Mucosa of descending colon (tissue), 3 donors: ENCODE data around the gene FST. TPM values are rescaled to one million over a fixed set of nuclear protein-coding genes. Genes with fewer than 3 reads are reported as not detected.

Experiments
- ATAC-seq: fragments of 200-7000 bp; cut with Tn5 transposase; one replicate; pipeline ENCODE4 v1.9.1; 2020; ENCODE audit warnings: mild to moderate bottlenecking, moderate library complexity
- DNase-seq, 3 donors: peaks; one replicate each; pipeline ENCODE4 v3.0.0-alpha.2; 2020
- H3K36me3 ChIP-seq: fragments of 200-600 bp; one replicate; pipeline ENCODE4 v1.8.0; 2021; ENCODE audit warnings: low read depth, mild to moderate bottlenecking
- H3K4me1 ChIP-seq: fragments of 200-600 bp; one replicate; pipeline ENCODE4 v1.8.0; 2021; ENCODE audit warnings: low read depth, mild to moderate bottlenecking
- H3K4me3 ChIP-seq: fragments of 200-600 bp; one replicate; pipeline ENCODE4 v1.8.0; 2021; ENCODE audit warnings: mild to moderate bottlenecking
- H3K9me3 ChIP-seq: fragments of 200-600 bp; one replicate; pipeline ENCODE4 v1.8.0; 2021; ENCODE audit warnings: mild to moderate bottlenecking
- CTCF ChIP-seq: fragments of 200-600 bp; IDR thresholded peaks from one replicate; pipeline ENCODE4 v1.8.0; 2022; ENCODE audit warnings: antibody characterized with exemption, mild to moderate bottlenecking
- intact Hi-C, 2 donors: fragments of 100-400 bp; cut with DNase I in 1 of 2; cut with micrococcal nuclease in 1 of 2; formaldehyde crosslinking; loops; one replicate each; pipeline versions ENCODE4 v1.11.0 to v1.11.1; 2022; cut with DNase I, micrococcal nuclease
- total RNA-seq, 3 donors: library from RNA; stranded (reverse); fragmentation: NEBNext Ultra II Directional in 2 of 3; extraction: Animal tissue kit (Norgen Biotek cat#: 25700) in 2 of 3; gene quantifications; one replicate each; pipeline versions ENCODE4 v1.2.1 to v1.2.4, GENCODE V29; 2021 to 2023
- donor health status: DM: no; HTN: no; CAD: no; lungs with moderate emphysema.
- donor health status: DM: no; HTN: no; CAD: no.
- donor health status: DM: no; HTN: yes; CAD: no.

Gene FST
- total RNA-seq, 3 donors from 2014 or later, result 0.81 to 11.5 (median 2.8) TPM

- ATAC-seq, result peak; percentile 51
- Histone ChIP-seq H3K36me3 (no peaks in the 10 kb centered on the region), H3K9me3 (no peaks in the 10 kb centered on the region), H3K4me1 (peaks cover 25% of the 10 kb centered on the region), H3K4me3 (no peak overlapping the region)
- DNase-seq, result peak; percentile 46 to 62 (median 50)
- intact Hi-C loops, result loop anchor here (10.0 kb wide), 2 partner anchors 85 to 735 kb away; partner anchors contain the start of gene NDUFS4 (in 1 of the 2)
- TF ChIP-seq CTCF, result no peak
These were observed 626 bp upstream of the FST start for GRCh38 chr5:53479590-53480415.

- DNase-seq (no peak), ATAC-seq (no peak)
- intact Hi-C loops, result loop anchor here in 1 of 2 donors (10.0 kb wide), 1 partner anchor 83 kb away; the partner anchor contains the start of gene NDUFS4
- Histone ChIP-seq H3K4me3 (no peak overlapping the region), H3K9me3 (no peaks in the 10 kb centered on the region), H3K4me1 (peaks cover 25% of the 10 kb centered on the region), H3K36me3 (no peaks in the 10 kb centered on the region)
- no peak for TF ChIP-seq CTCF
These were observed 894 bp downstream of the FST start for GRCh38 chr5:53481159-53481886.

GRCh38 chr5:53481887-53482716, 1.7 kb downstream of the FST start:
- TF ChIP-seq CTCF, result peak; percentile 12
- ATAC-seq (peak; percentile 79), DNase-seq (peak; percentile 67 to 79 (median 78))
- Histone ChIP-seq H3K36me3 (no peaks in the 10 kb centered on the region), H3K4me1 (peaks cover 25% of the 10 kb centered on the region), H3K4me3 (no peak overlapping the region), H3K9me3 (no peaks in the 10 kb centered on the region)
- intact Hi-C loops, result loop anchor here in 1 of 2 donors (10.0 kb wide), 1 partner anchor 83 kb away; the partner anchor contains the start of gene NDUFS4

GRCh38 chr5:53482717-53483638, 2.5 kb downstream of the FST start:
- TF ChIP-seq CTCF, result no peak
- intact Hi-C loops, result loop anchor here in 1 of 2 donors (10.0 kb wide), 1 partner anchor 82 kb away; the partner anchor contains the start of gene NDUFS4
- DNase-seq, result peak; percentile 35 to 59 (median 36)
- no peaks in the 10 kb centered on the region for H3K9me3 ChIP-seq
- H3K36me3 ChIP-seq, result no peaks in the 10 kb centered on the region
- peak; percentile 48 for ATAC-seq
- H3K4me1 ChIP-seq, result peaks cover 25% of the 10 kb centered on the region
- no peak overlapping the region for H3K4me3 ChIP-seq
